CMK (cell line): ENCODE data around the gene ADORA3.
A peak's percentile ranks its signal among the peaks of the same experiment; 100 is the strongest.

Source experiments
- DNase-seq: peaks from one replicate; pipeline ENCODE4 v3.0.0-alpha.2; 2010; ENCODE audit warnings: low read depth

The ADORA3 gene

DNA sequence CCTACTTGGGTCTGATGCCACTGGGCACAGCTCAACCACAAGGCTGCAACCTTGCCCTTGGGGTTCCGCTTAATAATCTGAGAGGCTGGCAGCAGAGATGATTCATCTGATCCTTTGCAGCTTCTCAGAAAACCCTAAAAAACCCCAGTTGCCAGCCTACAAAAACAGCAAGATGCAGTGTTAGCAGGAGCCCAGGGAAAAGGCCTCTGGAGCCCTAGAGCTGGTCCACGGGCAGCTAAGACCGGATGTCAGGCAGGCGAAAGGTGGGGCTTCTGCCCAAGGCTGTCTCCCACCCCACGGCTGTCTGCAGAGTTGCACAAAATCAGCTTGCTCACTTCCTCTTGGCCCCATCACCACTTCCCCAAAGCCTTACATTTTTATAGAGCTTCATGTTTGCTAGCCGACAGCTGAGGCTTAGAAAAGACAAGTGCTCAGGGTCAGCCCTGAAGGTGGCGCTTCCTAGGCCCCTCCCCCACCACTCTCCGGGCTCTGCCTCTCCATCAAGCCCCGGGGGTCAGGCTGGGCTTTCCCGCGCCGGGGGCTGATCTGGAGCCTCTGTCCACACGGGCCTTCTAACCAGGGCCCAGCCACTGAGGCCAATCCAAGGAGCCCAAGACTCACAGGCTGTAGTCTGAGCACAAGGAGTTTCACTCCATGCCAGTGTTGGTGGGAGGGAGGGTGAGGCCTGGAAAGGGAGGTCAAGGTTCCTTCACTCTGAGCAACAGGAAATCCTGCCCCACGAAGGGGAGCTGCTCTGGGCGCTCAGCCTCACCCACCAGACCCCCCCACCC is 4.2 kb upstream of the ADORA3 start:
- peak; percentile 93 for DNase-seq

- DNase-seq = no peak
These were observed 3.1 kb upstream of the ADORA3 start for GRCh38 chr1:111506561-111506960.

DNA sequence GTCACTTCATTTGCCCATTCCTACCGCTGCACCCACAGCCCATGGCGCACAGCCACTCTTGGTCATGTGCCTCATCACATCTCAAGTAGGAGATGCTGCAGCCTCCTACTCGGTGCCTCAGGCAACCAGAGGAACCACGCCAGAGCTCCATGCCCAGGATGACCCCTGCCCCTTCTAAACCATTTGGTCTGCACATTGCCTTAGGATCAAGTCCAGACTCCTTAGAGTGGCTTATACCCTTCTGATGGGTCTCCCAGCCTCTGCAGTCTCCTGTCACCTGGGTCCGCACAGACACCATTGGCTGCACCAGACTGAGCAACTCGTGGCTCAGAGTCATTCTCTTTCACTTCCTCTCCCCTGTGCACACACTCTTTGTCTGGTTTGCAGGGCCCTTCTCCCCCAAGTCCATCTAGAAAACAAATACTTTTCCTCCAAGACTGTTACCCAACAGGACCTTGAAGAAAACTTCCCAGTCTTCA is 2.2 kb upstream of the ADORA3 start:
- no peak for DNase-seq

GRCh38 chr1:111504097-111504496 is 664 bp upstream of the ADORA3 start:
- no peak for DNase-seq

DNA sequence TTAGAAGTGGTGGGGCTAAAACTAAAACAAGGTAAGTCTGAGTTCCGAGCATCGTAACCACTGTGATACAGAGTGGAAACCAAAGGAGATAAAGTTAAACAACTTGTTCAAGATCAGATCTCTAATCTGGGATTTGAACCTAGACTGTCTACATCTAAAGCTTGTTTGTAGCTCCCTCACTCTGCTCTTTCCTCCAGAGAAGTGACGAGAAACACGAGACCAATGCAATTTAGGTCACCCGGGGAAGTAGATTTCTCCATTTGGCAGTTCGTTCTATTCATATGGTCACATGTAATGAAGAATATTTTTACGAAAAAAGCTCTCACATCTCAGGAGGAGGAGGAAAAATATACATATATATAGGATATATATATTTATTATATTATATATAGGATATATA is 1.8 kb downstream of the ADORA3 start:
- DNase-seq = no peak

DNA sequence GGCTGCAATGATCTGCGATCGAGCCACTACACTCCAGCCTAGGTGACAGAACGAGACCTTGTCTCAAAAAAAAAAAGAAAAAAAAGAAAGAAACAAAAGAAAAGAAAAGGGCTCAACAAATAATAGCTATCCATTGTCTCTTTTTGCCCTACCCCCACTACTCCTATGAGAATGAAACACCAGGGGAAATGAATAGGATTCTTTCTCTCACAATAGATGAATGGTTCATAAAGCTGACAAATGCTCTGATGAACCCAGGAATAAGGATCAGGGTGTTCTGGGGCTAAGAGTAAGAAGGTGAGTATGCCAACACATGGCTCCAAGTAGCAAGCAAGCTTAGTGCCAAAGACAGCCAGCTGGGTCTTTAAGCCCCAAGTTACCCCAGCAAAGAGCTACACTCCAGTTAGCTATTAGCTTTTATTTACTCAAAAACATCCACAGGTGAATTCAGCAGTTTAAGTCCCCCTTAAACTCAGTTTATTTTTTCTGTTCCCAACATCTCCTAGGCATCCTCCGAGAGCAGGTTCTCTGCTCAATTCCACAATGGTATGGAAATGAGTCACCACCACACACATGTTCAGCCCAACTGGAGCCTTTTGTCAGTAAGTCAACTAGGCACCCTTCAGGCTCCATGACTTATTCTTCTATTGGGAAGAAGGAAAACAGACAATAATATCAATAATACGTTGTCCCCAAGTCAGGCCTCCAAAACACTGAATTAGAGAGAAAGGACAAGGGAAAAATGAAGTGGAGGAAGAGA is 4.2 kb downstream of the ADORA3 start:
- DNase-seq = no peak

- DNase-seq = no peak
These were observed 5.8 kb downstream of the ADORA3 start for GRCh38 chr1:111497592-111497991.

DNA sequence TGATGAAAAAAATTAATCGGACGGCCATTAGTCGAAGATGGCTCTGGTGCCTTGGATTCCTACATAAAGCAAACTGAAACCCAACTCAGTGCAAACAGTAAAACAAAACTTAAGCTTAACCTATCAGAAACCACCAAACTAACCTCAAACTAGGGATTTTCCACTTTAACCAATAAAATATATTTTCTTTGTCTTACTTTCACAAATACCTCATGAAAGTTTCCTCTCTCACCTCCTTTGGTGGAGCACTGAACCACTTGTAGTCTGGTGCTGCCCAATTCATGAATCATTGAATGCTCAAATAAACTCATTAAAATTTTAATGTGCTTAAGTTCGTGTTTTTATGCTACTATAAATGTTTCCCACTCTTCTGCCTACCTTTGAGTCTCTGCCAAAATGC is 7.0 kb downstream of the ADORA3 start:
- no peak for DNase-seq

DNA sequence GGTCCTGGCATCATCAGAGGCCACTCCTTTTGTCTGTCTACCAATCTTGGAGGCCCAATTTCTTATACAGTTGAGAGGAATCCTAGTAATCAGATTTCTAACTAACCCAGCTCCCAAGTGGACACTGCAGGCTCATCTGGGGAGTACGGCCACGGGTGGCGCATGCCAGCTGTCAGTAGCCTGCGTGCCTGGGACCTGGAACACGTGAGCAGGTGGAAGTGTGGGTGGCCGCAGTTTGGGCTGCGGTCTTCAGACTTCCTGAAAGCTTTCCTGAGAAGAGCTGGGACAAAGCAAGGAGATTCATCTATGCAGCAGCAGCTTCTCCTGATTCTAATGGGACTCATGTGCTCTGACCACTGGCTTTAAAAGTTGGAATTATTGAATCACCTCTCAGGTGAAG is 12.4 kb downstream of the ADORA3 start:
- no peak for DNase-seq

DNA sequence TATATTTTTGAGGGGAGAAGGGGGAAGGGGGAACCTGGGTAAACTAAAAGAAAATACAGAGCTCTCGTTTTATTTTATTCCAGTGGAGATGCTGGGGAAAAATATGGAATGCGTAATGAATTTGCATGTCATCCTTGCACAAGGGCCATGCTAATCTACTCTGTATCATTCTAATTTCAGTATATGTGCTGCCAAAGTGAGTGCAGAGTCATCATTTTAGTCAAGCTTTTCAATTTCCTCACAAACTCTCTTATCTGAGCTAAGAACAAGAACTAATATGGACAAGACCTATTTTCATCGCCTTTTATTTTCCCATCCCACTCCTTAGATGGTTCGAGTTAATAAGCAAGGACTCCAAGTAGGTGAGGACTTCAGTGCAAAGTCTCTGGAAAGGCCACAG is 13.2 kb downstream of the ADORA3 start:
- DNase-seq = no peak

DNA sequence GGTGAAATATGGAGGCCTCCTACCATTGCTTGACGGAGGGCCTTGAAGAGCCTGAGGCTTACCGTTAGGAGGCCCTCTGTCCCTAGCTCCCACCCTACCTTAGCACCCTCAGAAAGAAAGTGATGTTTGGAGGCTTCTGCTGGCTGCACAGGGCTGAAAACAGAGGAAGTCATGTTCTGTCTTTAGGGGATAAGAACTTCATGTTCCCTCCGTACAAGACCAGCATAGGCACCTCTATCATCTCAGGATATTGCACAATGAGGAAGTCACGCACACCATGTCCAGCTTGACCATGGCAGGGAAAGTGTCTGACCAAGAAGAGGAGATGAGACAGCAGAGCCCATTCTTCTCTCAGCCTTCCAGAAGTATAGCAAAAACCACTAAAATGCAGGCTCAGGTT is 13.8 kb downstream of the ADORA3 start:
- no peak for DNase-seq

- no peak for DNase-seq
These were observed 14.8 kb downstream of the ADORA3 start for GRCh38 chr1:111488669-111489068.

- DNase-seq = no peak
These were observed 16.3 kb downstream of the ADORA3 start for GRCh38 chr1:111487133-111487532.

- DNase-seq = no peak
These were observed 17.0 kb downstream of the ADORA3 start for GRCh38 chr1:111486431-111486830.

DNA sequence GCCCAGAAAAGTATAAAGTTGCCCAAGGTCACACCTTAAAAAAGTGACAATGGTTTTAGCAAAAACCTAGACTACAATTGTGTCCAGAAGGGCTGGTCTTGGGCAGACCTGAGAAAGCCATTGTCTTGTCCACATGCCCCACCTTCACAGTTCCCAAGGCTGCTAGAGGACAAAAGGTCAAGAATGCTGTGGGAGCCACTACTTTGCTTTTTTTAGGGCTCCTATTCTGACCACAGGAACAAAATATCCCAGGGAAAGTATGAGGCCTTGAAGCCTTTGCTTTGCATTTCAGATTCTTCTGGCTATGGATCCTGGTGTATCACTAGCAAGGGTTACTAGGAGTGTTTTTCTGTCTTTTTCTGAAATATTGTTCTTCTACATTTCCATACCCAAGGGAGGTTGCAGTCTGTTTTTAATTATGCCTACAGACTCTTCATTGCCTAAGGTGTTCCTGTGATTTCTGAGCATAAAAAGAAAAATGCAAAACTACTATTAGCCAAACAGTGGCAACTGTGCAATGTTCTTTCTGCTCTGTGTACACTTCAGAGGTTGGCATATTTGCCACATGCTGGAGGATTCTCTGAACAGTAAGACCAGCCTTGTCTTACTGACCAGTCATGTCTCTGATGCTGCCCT is 18.9 kb downstream of the ADORA3 start:
- no peak for DNase-seq

GRCh38 chr1:111483876-111484275 is 19.6 kb downstream of the ADORA3 start:
- no peak for DNase-seq

GRCh38 chr1:111483166-111483565 is 20.3 kb downstream of the ADORA3 start:
- DNase-seq = no peak

GRCh38 chr1:111481387-111482221 is 21.8 kb downstream of the ADORA3 start:
- DNase-seq = no peak

- DNase-seq = no peak
These were observed 22.8 kb downstream of the ADORA3 start for GRCh38 chr1:111480674-111481073.

- DNase-seq = no peak
These were observed 26.6 kb downstream of the ADORA3 start for GRCh38 chr1:111476761-111477309.

DNA sequence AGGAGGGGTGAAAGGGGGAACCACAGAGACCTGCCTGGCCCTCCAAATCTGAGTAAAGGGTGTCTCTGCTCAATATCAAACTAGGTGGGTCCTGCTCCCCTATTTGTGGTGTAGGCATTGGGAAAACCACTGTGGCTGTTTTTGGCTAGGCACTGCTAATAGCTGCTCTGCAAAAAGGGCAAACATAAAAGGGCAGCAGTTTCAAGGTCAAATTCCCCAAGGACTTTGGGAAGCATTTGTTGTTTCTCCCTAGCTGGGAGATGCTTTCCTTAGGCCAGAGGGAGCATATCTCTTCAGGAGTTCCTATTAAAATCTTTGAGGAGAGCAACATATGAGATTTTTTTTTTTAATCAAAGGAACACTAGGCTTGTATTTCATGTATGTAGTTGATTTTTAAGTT is 27.2 kb downstream of the ADORA3 start:
- DNase-seq = no peak

GRCh38 chr1:111475701-111476100 is 27.7 kb downstream of the ADORA3 start:
- DNase-seq = no peak
